PFSK-1 (cell line): ENCODE measurements around the gene USB1.

Source experiments
- FOXP2 ChIP-seq: optimal IDR thresholded peaks from 2 replicates; pipeline ENCODE3; 2011; ENCODE audit warnings: borderline replicate concordance, control low read depth, inconsistent platforms; ENCODE audit not compliant: insufficient read depth; ENCODE audit errors: extremely low read length, extremely low read depth
- POLR2AphosphoS5 ChIP-seq: IDR thresholded peaks from 2 replicates; pipeline ENCODE4 v1.6.1; 2012; ENCODE audit warnings: low read depth, mild to moderate bottlenecking, control low read depth, low read length, moderate library complexity
- REST ChIP-seq, 2 experiments: IDR thresholded peaks; 2 replicates each; pipeline versions ENCODE4 v1.6.1 to v1.8.0; 2011 to 2012; ENCODE audit warnings: low read depth in 2 of 2, low read length in 2 of 2, control low read depth in 1 of 2, inconsistent platforms in 1 of 2, mild to moderate bottlenecking in 1 of 2, moderate library complexity in 1 of 2; ENCODE audit not compliant: insufficient read depth in 1 of 2
- SIN3A ChIP-seq: IDR thresholded peaks from 2 replicates; pipeline ENCODE4 v1.6.1; 2012; ENCODE audit warnings: mild to moderate bottlenecking, low read length, moderate library complexity, borderline replicate concordance; ENCODE audit not compliant: insufficient read depth
- TAF1 ChIP-seq: IDR thresholded peaks from 2 replicates; pipeline ENCODE4 v1.6.1; 2012; ENCODE audit warnings: low read length, control low read depth, borderline replicate concordance; ENCODE audit not compliant: insufficient read depth

The USB1 gene

GRCh38 chr16:58025351-58026138 lies 24.3 kb downstream of the USB1 start, which contains the start of gene MMP15:
TSS of gene MMP15 (plus strand) at chr16:58025754. CDS start at chr16:58026351, 597 bp downstream.
- no peak for TF ChIP-seq TAF1
- no peak for TF ChIP-seq REST (IDR thresholded peaks at IDR 0.05; ENCODE audit: insufficient read depth in 1 of 2, low read depth in 2 of 2, low read length in 2 of 2)
- no peak for TF ChIP-seq POLR2AphosphoS5
- TF ChIP-seq SIN3A, result 0 out of 2 replicates have a peak, but pooled peaks have one; percentile 40
- TF ChIP-seq FOXP2, result no peak

GRCh38 chr16:58026139-58026704 lies 25.0 kb downstream of the USB1 start:
- no peak for TF ChIP-seq SIN3A
- TF ChIP-seq POLR2AphosphoS5, result no peak
- TF ChIP-seq REST (IDR thresholded peaks at IDR 0.05; ENCODE audit: insufficient read depth in 1 of 2, low read depth in 2 of 2, low read length in 2 of 2), result no peak
- no peak for TF ChIP-seq TAF1
- no peak for TF ChIP-seq FOXP2

GRCh38 chr16:58026705-58027160 lies 25.5 kb downstream of the USB1 start:
- TF ChIP-seq REST (IDR thresholded peaks at IDR 0.05; ENCODE audit: insufficient read depth in 1 of 2, low read depth in 2 of 2, low read length in 2 of 2) (no peak), SIN3A (no peak), POLR2AphosphoS5 (no peak), TAF1 (no peak), FOXP2 (no peak)

GRCh38 chr16:58027161-58027915 lies 26.1 kb downstream of the USB1 start:
- TF ChIP-seq POLR2AphosphoS5, result no peak
- no peak for TF ChIP-seq TAF1

GRCh38 chr16:58027916-58028455 lies 26.8 kb downstream of the USB1 start:
- TF ChIP-seq FOXP2 (no peak), REST (IDR thresholded peaks at IDR 0.05; ENCODE audit: insufficient read depth in 1 of 2, low read depth in 2 of 2, low read length in 2 of 2) (no peak), POLR2AphosphoS5 (no peak), TAF1 (no peak), SIN3A (no peak)
